Small intestine (tissue), 7 donors: ENCODE measurements around the gene KCNK7. TPM values are rescaled to one million over a fixed set of nuclear protein-coding genes. Genes with fewer than 3 reads are reported as not detected.

Experiments
- DNase-seq, 2 donors: peaks; one replicate each; pipeline versions ENCODE4 v3.0.0 to v3.0.0-alpha.2; 2013
- FAIRE-seq: peaks from 2 replicates; lab custom pipeline; 2012; peaks lifted over from hg19 to GRCh38; lab: Jason Lieb, UNC
- H3K27ac ChIP-seq, 3 donors: one replicate each; pipeline ENCODE4 v1.5.1; 2013; ENCODE audit warnings: low read length in 2 of 3, mild to moderate bottlenecking in 2 of 3, control low read depth in 1 of 3, inconsistent platforms in 1 of 3, low read depth in 1 of 3, moderate library complexity in 1 of 3
- H3K27me3 ChIP-seq, 3 donors: one replicate each; pipeline ENCODE4 v1.6.1; 2013; ENCODE audit warnings: low read length in 3 of 3, inconsistent platforms in 1 of 3; ENCODE audit not compliant: control insufficient read depth in 3 of 3, insufficient read depth in 3 of 3
- H3K36me3 ChIP-seq, 3 donors: one replicate each; pipeline ENCODE4 v1.6.1; 2013; ENCODE audit warnings: low read length in 3 of 3, inconsistent platforms in 1 of 3, low read depth in 1 of 3, mild to moderate bottlenecking in 1 of 3, moderate library complexity in 1 of 3; ENCODE audit not compliant: control insufficient read depth in 3 of 3, insufficient read depth in 2 of 3
- H3K4me1 ChIP-seq, 3 donors: one replicate each; pipeline ENCODE4 v1.6.1; 2013; ENCODE audit warnings: low read length in 2 of 3, inconsistent platforms in 1 of 3, low read depth in 1 of 3, mild to moderate bottlenecking in 1 of 3, moderate library complexity in 1 of 3; ENCODE audit not compliant: control insufficient read depth in 3 of 3, insufficient read depth in 2 of 3
- H3K4me3 ChIP-seq, 3 donors: one replicate each; pipeline ENCODE4 v1.5.1; 2013; ENCODE audit warnings: low read length in 3 of 3, control low read depth in 1 of 3, inconsistent platforms in 1 of 3, low read depth in 1 of 3, mild to moderate bottlenecking in 1 of 3, moderate library complexity in 1 of 3
- H3K9me3 ChIP-seq, 2 donors: one replicate each; pipeline ENCODE4 v1.6.1; 2013; ENCODE audit warnings: low read depth in 1 of 2, low read length in 1 of 2; ENCODE audit not compliant: control insufficient read depth in 2 of 2, insufficient read depth in 1 of 2
- WGBS, 3 donors: extraction: QIAGEN DNeasy Blood & Tissue Kit; methylation state at CpG; one replicate each; pipeline ENCODE4 v1.1.7; 2013; 5-methylcytosine and 5-hydroxymethylcytosine counted together
- polyA plus RNA-seq, 4 donors: library from polyadenylated mRNA; stranded (reverse) in 3 of 4; unstranded in 1 of 4; fragments of 200-250 nt in 3 of 4; fragments of 120-200 nt in 1 of 4; gene quantifications; one replicate each; pipeline versions ENCODE4 v1.2.1 to v1.2.3, GENCODE V29; 2013
- donor health status: healthy with polysubstance abuse.
- donor health status: control.
- donor health status: control.
- donor health status: Bipolar disorder and iron deficiency.
- donor health status: healthy.

The KCNK7 gene
- polyA plus RNA-seq, 4 donors: 0.84 to 31.1 (median 0.89) TPM; not detected in 1

GRCh38 chr11:65589444-65590239 lies 6.0 kb downstream of the KCNK7 start:
- WGBS, 3 donors: 72 to 80% (median 73%) methylated on average over 9 of the region's 9 CpGs
- Histone ChIP-seq H3K36me3 (peaks cover 0 to 77% (median 6%) of the 10 kb centered on the region in 3 donors), H3K27me3 (peaks cover 0 to 23% (median 0%) of the 10 kb centered on the region in 3 donors), H3K9me3 (no peaks in the 10 kb centered on the region), H3K27ac (peak overlapping the region in 1 of 3 donors; percentile 8), H3K4me3 (no peak overlapping the region), H3K4me1 (peaks cover 0 to 37% (median 0%) of the 10 kb centered on the region in 3 donors)
- FAIRE-seq: no peak
- DNase-seq: no peak

- no peak for FAIRE-seq
- Histone ChIP-seq H3K4me1 (peaks cover 0 to 43% (median 0%) of the 10 kb centered on the region in 3 donors), H3K4me3 (no peak overlapping the region), H3K27me3 (peaks cover 0 to 31% (median 0%) of the 10 kb centered on the region in 3 donors), H3K9me3 (no peaks in the 10 kb centered on the region), H3K27ac (peak overlapping the region in 2 of 3 donors; percentile 49 to 56), H3K36me3 (peaks cover 0 to 81% (median 6%) of the 10 kb centered on the region in 3 donors)
- WGBS, 3 donors: 31 to 42% (median 37%) methylated on average over 13 of the region's 13 CpGs
- peak; percentile 77 to 78 for DNase-seq
These were observed 7.2 kb downstream of the KCNK7 start for GRCh38 chr11:65588199-65589054.

- DNase-seq (no peak), FAIRE-seq (no peak)
- Histone ChIP-seq H3K27ac (peak overlapping the region in 1 of 3 donors; percentile 2), H3K4me3 (no peak overlapping the region), H3K36me3 (peaks cover 0 to 88% (median 8%) of the 10 kb centered on the region in 3 donors), H3K27me3 (peaks cover 0 to 23% (median 0%) of the 10 kb centered on the region in 3 donors), H3K4me1 (peaks cover 0 to 35% (median 0%) of the 10 kb centered on the region in 3 donors), H3K9me3 (no peaks in the 10 kb centered on the region)
- 77 to 96% (median 92%) methylated on average over 2 of the region's 2 CpGs for WGBS, 3 donors
These were observed 8.9 kb downstream of the KCNK7 start for GRCh38 chr11:65586676-65587075.

GRCh38 chr11:65586247-65586630 lies 9.4 kb downstream of the KCNK7 start:
- peaks cover 0 to 90% (median 12%) of the 10 kb centered on the region in 3 donors for H3K36me3 ChIP-seq
- WGBS, 3 donors: 85 to 92% (median 90%) methylated on average over 4 of the region's 4 CpGs
- FAIRE-seq (no peak), DNase-seq (no peak)
- peak overlapping the region in 1 of 3 donors; percentile 28 for H3K27ac ChIP-seq
- H3K9me3 ChIP-seq: no peaks in the 10 kb centered on the region
- no peak overlapping the region for H3K4me3 ChIP-seq
- peaks cover 0 to 23% (median 0%) of the 10 kb centered on the region in 3 donors for H3K27me3 ChIP-seq
- peaks cover 0 to 34% (median 0%) of the 10 kb centered on the region in 3 donors for H3K4me1 ChIP-seq

GRCh38 chr11:65585396-65586246 lies 10.0 kb downstream of the KCNK7 start:
- peaks cover 0 to 23% (median 0%) of the 10 kb centered on the region in 3 donors for H3K27me3 ChIP-seq
- WGBS, 3 donors: 74 to 79% (median 77%) methylated on average over 50 to 51 of the region's 51 CpGs
- FAIRE-seq: no peak
- DNase-seq: no peak
- H3K4me1 ChIP-seq: peaks cover 0 to 34% (median 0%) of the 10 kb centered on the region in 3 donors
- H3K36me3 ChIP-seq: peaks cover 0 to 91% (median 13%) of the 10 kb centered on the region in 3 donors
- H3K4me3 ChIP-seq: no peak overlapping the region
- peak overlapping the region in 1 of 3 donors; percentile 28 for H3K27ac ChIP-seq
- no peaks in the 10 kb centered on the region for H3K9me3 ChIP-seq

GRCh38 chr11:65584723-65585171 lies 10.9 kb downstream of the KCNK7 start:
- H3K4me1 ChIP-seq: peaks cover 0 to 38% (median 0%) of the 10 kb centered on the region in 3 donors
- H3K36me3 ChIP-seq: peaks cover 0 to 91% (median 11%) of the 10 kb centered on the region in 3 donors
- no peak overlapping the region for H3K27ac ChIP-seq
- H3K27me3 ChIP-seq: peaks cover 0 to 23% (median 0%) of the 10 kb centered on the region in 3 donors
- H3K9me3 ChIP-seq: no peaks in the 10 kb centered on the region
- 38 to 59% (median 38%) methylated on average over 38 to 46 of the region's 46 CpGs for WGBS, 3 donors
- peak in 1 of 2 donors; percentile 54 for DNase-seq
- no peak for FAIRE-seq
- H3K4me3 ChIP-seq: no peak overlapping the region

GRCh38 chr11:65584106-65584505 lies 11.5 kb downstream of the KCNK7 start:
- WGBS, 3 donors: 74 to 76% (median 74%) methylated on average over 8 of the region's 8 CpGs
- H3K36me3 ChIP-seq: peaks cover 4 to 91% (median 9%) of the 10 kb centered on the region in 3 donors
- peaks cover 0 to 36% (median 0%) of the 10 kb centered on the region in 3 donors for H3K4me1 ChIP-seq

More at GRCh38 chr11:65584106-65584505, 11.5 kb downstream of the KCNK7 start:
- Histone ChIP-seq H3K4me3 (no peak overlapping the region), H3K9me3 (no peaks in the 10 kb centered on the region), H3K27ac (no peak overlapping the region), H3K27me3 (peaks cover 0 to 23% (median 0%) of the 10 kb centered on the region in 3 donors)
- DNase-seq (no peak), FAIRE-seq (no peak)
